ENCODE results near the gene RPL36A. TPM values are rescaled to one million over a fixed set of nuclear protein-coding genes. Genes with fewer than 3 reads are reported as not detected.
A peak's percentile ranks its signal among the peaks of the same experiment; 100 is the strongest.

RPL36A gene
- total RNA-seq, 1 donor from 2014 or later = 298 TPM

DNA sequence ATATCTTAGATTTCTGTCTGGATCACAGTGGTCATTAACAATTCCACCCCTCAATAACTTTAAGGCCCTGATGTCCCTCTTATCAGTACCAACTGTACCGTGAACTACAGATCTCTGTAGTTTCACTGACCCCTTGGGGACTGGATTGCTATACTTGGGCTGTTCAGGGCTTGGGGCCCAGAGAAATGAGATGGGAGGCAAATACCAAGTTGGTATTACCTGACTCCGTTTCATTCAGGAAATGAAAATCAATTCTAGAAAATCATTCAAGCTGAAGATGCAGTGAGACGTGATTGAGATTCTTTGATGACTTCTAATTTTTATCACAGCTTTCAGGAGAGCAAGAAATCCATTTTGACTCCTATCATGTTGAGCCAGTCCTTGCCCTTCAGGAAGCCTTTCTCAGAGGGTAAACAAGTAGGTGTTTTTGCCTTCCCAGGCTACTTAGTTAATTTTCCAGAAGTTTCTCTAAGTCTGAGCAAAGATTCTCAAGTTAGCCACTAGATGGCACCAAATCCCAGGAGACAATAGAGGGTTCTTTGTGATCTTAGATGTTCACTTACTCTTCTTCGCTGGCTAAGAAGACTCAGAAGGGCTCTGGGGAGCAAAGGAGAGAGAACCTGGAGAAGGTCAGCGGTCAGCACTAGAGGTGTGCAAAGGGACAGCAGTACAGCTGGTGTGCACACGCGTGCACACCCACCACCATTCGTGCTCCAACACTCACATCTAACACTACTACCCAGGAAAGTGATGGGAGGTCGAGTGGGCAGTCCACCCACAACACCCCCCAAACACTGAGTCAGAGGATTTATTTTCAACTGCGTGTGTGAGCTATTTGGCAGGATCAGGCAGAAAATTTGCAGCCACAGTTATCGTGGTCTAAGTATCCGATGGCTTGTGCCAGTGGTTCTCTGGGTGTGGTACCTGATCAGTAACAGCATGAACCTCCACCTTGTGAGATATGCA lies 24.7 kb downstream of the RPL36A start:
- TF ChIP-seq, protein P1, sequence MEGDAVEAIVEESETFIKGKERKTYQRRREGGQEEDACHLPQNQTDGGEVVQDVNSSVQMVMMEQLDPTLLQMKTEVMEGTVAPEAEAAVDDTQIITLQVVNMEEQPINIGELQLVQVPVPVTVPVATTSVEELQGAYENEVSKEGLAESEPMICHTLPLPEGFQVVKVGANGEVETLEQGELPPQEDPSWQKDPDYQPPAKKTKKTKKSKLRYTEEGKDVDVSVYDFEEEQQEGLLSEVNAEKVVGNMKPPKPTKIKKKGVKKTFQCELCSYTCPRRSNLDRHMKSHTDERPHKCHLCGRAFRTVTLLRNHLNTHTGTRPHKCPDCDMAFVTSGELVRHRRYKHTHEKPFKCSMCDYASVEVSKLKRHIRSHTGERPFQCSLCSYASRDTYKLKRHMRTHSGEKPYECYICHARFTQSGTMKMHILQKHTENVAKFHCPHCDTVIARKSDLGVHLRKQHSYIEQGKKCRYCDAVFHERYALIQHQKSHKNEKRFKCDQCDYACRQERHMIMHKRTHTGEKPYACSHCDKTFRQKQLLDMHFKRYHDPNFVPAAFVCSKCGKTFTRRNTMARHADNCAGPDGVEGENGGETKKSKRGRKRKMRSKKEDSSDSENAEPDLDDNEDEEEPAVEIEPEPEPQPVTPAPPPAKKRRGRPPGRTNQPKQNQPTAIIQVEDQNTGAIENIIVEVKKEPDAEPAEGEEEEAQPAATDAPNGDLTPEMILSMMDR (IDR thresholded peaks at IDR 0.05; ENCODE audit: unreplicated experiment) = peak; percentile 79
- Mint-ChIP-seq H3K4me1 (peaks cover 41% of the 10 kb centered on the region), H3K9me3 (peaks cover 26% of the 10 kb centered on the region), H3K27ac (peak overlapping the region; percentile 69), H3K4me3 (peak overlapping the region; percentile 22), H3K27me3 (ENCODE audit: low read depth) (no peaks in the 10 kb centered on the region), H3K36me3 (peaks cover 10% of the 10 kb centered on the region)
- DNase-seq (ENCODE audit: low spot score in 2 of 2, unreplicated experiment in 2 of 2) = no peak

DNA sequence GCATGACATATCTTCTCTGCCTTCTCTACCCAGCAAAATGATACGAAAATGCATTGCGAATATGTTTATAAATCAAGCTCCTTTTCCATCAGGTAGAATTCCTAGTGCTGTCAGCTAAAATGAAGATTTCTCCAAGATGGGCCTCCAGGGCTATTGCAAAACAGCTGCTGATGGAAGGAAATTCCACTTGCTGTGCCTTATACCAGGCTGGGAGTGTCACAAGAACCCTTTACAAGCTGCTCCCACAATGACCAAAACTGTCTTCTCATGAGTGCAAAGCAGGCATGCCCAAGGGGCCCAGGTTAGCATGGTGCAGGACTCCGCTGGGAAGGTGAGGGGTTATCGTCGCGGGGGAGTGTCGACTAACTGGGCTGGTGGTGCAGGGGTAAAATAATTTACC lies 25.9 kb downstream of the RPL36A start:
- Mint-ChIP-seq H3K27ac (peak overlapping the region; percentile 100), H3K27me3 (ENCODE audit: low read depth) (no peaks in the 10 kb centered on the region), H3K4me3 (peak overlapping the region; percentile 92), H3K9me3 (peaks cover 30% of the 10 kb centered on the region), H3K36me3 (peaks cover 17% of the 10 kb centered on the region), H3K4me1 (peaks cover 41% of the 10 kb centered on the region)
- TF ChIP-seq, protein P1 (IDR thresholded peaks at IDR 0.05; ENCODE audit: unreplicated experiment) = no peak
- DNase-seq (ENCODE audit: low spot score in 2 of 2, unreplicated experiment in 2 of 2) = no peak

DNA sequence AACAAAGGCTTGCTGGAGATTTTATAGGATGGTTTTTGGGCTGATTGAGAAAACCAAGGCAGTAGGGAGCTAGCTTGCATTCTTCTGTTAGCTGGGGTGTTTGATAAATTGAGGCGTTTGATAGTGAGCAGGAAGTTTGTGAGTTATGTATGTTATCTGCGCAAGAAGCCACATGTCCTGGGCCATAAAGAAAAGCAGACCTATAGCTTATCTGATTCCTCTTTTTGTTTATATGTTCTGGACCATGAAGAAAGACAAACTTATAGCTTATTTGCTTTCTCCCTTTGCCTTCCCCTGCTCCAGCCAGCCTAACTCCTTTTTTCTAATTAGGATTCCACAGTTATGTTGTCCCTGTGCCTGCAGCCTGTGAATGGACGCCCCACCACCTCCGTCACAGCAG lies 26.4 kb downstream of the RPL36A start:
- Mint-ChIP-seq H3K36me3 (peaks cover 16% of the 10 kb centered on the region), H3K27me3 (ENCODE audit: low read depth) (no peaks in the 10 kb centered on the region), H3K4me3 (peak overlapping the region; percentile 92), H3K4me1 (peaks cover 42% of the 10 kb centered on the region), H3K9me3 (peaks cover 28% of the 10 kb centered on the region), H3K27ac (peak overlapping the region; percentile 100)
- no peak for DNase-seq (ENCODE audit: low spot score in 2 of 2, unreplicated experiment in 2 of 2)
- TF ChIP-seq, protein P1 (IDR thresholded peaks at IDR 0.05; ENCODE audit: unreplicated experiment) = no peak

DNA sequence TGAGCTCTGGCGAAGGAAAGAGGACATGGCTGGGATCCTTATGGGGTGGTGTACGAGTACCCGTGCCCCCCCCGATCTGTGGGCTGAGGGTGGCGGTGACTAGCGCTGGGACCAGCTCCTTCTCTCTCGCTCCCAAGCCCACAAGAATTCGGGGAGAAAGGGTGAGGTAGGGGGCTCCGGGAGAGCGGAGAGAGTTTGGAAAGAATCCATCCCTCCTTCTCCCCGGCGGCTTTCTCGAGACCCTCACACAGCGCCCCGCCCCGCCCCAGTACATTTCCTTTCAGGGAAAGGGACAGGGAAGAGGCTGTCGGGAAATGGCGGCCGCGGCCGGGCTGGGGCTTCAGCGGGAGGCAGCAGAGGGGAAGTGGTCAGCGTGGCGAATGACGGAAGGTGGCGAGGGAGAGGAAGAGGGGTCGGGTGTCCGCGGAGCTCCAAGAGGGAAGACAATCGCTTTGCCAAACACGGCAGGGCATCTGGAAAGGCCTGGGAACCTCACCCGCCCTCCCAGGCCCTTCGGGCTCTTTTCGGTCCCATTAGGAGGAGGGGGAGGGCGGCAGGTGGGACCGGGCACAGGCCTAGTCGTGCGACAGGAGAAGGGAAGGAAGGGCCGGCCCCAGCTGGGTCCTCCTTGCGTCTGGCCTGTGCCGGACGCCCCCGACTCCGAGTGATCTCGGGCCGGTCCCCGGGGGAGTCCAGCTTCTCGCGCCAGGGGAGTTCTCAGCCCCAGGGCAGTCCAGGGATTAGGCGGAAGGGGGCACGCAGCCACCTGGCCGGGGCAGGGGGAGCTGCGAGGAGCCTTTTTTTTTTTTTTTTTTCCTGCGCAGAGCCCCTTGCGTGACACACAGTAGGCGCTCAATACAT lies 27.4 kb downstream of the RPL36A start:
- Mint-ChIP-seq H3K4me3 (peak overlapping the region; percentile 92), H3K9me3 (peaks cover 19% of the 10 kb centered on the region), H3K4me1 (peaks cover 45% of the 10 kb centered on the region), H3K27me3 (ENCODE audit: low read depth) (no peaks in the 10 kb centered on the region), H3K27ac (peak overlapping the region; percentile 100), H3K36me3 (peaks cover 12% of the 10 kb centered on the region)
- TF ChIP-seq, protein P1 (IDR thresholded peaks at IDR 0.05; ENCODE audit: unreplicated experiment) = no peak
- peak; percentile 36 to 63 for DNase-seq (ENCODE audit: low spot score in 2 of 2, unreplicated experiment in 2 of 2)

DNA sequence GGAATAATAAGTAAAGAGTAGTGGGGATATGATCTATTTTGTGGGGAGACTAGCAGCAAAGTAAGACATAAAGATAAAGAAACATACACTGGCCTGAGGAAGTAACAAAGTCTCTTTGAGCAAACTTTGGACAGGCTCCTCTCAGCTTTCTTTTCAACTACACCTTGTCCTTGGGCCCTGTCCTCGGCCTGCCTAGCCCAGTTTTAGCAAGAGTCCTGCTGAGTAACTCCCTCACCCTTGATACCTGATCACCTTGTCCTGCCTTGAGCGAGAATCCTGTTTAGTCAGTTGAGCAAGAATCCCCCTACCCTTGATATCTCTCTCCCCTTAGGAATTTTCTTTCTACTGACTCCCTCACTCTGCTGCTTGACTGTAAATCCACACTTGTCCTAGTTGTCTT lies 28.7 kb downstream of the RPL36A start:
- Mint-ChIP-seq H3K27ac (peak overlapping the region; percentile 92), H3K4me1 (peaks cover 45% of the 10 kb centered on the region), H3K27me3 (ENCODE audit: low read depth) (no peaks in the 10 kb centered on the region), H3K4me3 (peak overlapping the region; percentile 92), H3K36me3 (peaks cover 12% of the 10 kb centered on the region), H3K9me3 (peaks cover 19% of the 10 kb centered on the region)
- DNase-seq (ENCODE audit: low spot score in 2 of 2, unreplicated experiment in 2 of 2) = no peak
- TF ChIP-seq, protein P1 (IDR thresholded peaks at IDR 0.05; ENCODE audit: unreplicated experiment) = no peak

Data from mesothelial cell of epicardium (in vitro differentiated cells).